ENCODE data around the gene PRAMEF7. TPM values are rescaled to one million over a fixed set of nuclear protein-coding genes. Genes with fewer than 3 reads are reported as not detected.
"Not testable (repeated sequence)": the region's sequence is repeated elsewhere in the genome, so short reads cannot be mapped to it uniquely, and the experiment has no call there.

Gene PRAMEF7
- not detected for total RNA-seq (ENCODE audit: insufficient read depth, low replicate concordance)

- not testable (repeated sequence) for DNase-seq (ENCODE audit: low spot score)
These were observed at the start of gene PRAMEF7 for GRCh38 chr1:12916310-12916709. PRAMEF7 (plus strand) TSS chr1:12916610; CDS start chr1:12917693, 1,083 bp downstream.

- not testable (repeated sequence) for DNase-seq (ENCODE audit: low spot score)
These were observed 38.0 kb upstream of the PRAMEF7 start for GRCh38 chr1:12878453-12878852.

- DNase-seq (ENCODE audit: low spot score) = not testable (repeated sequence)
These were observed 30.3 kb upstream of the PRAMEF7 start, which contains the start of gene PRAMEF4 for GRCh38 chr1:12886101-12886500. PRAMEF4 (minus strand) TSS chr1:12886201; CDS start chr1:12883394, 2,807 bp downstream.

- not testable (repeated sequence) for DNase-seq (ENCODE audit: low spot score)
These were observed 18.2 kb upstream of the PRAMEF7 start, which contains the start of gene PRAMEF10 for GRCh38 chr1:12898170-12898569. PRAMEF10 (minus strand) TSS chr1:12898270; CDS start chr1:12895847, 2,423 bp downstream.

GRCh38 chr1:12899186-12899585 is 17.2 kb upstream of the PRAMEF7 start:
- not testable (repeated sequence) for DNase-seq (ENCODE audit: low spot score)

GRCh38 chr1:12903793-12904572 is 12.4 kb upstream of the PRAMEF7 start:
- not testable (repeated sequence) for DNase-seq (ENCODE audit: low spot score)

- DNase-seq (ENCODE audit: low spot score) = not testable (repeated sequence)
These were observed 5.3 kb downstream of the PRAMEF7 start for GRCh38 chr1:12921749-12922148.

- not testable (repeated sequence) for DNase-seq (ENCODE audit: low spot score)
These were observed 8.0 kb downstream of the PRAMEF7 start for GRCh38 chr1:12924368-12924767.

GRCh38 chr1:12947480-12947879 is 31.1 kb downstream of the PRAMEF7 start, which contains the start of gene PRAMEF6:
PRAMEF6 (minus strand) TSS chr1:12947580; CDS start chr1:12942518, 5,062 bp downstream.
- DNase-seq (ENCODE audit: low spot score) = not testable (repeated sequence)

Other genes with a start within 250 kb of the PRAMEF7 start
- 5.8 TPM for gene AADACL3, start 200.5 kb upstream of the PRAMEF7 start, total RNA-seq (ENCODE audit: insufficient read depth, low replicate concordance)
- not detected for gene CFAP107, start 170.4 kb upstream of the PRAMEF7 start, total RNA-seq (ENCODE audit: insufficient read depth, low replicate concordance)
- gene PRAMEF12, start 142.9 kb upstream of the PRAMEF7 start, total RNA-seq (ENCODE audit: insufficient read depth, low replicate concordance) = 2.9 TPM
- 6.7 TPM for gene PRAMEF1, start 125.2 kb upstream of the PRAMEF7 start, total RNA-seq (ENCODE audit: insufficient read depth, low replicate concordance)
- gene PRAMEF11, start 85.2 kb upstream of the PRAMEF7 start, total RNA-seq (ENCODE audit: insufficient read depth, low replicate concordance) = not detected
- gene HNRNPCL1, start 67.9 kb upstream of the PRAMEF7 start, total RNA-seq (ENCODE audit: insufficient read depth, low replicate concordance) = 0.72 TPM
- gene PRAMEF2, start 59.5 kb upstream of the PRAMEF7 start, total RNA-seq (ENCODE audit: insufficient read depth, low replicate concordance) = 0.72 TPM
- 1.2 TPM for gene PRAMEF4, start 30.4 kb upstream of the PRAMEF7 start, total RNA-seq (ENCODE audit: insufficient read depth, low replicate concordance)
- gene PRAMEF10, start 18.3 kb upstream of the PRAMEF7 start, total RNA-seq (ENCODE audit: insufficient read depth, low replicate concordance) = 0.48 TPM
- not detected for gene PRAMEF6, start 31.0 kb downstream of the PRAMEF7 start, total RNA-seq (ENCODE audit: insufficient read depth, low replicate concordance)
- gene PRAMEF27, start 140.0 kb downstream of the PRAMEF7 start, total RNA-seq (ENCODE audit: insufficient read depth, low replicate concordance) = not detected
- gene HNRNPCL3, start 144.2 kb downstream of the PRAMEF7 start, total RNA-seq (ENCODE audit: insufficient read depth, low replicate concordance) = 2.9 TPM
- not detected for gene PRAMEF25, start 154.2 kb downstream of the PRAMEF7 start, total RNA-seq (ENCODE audit: insufficient read depth, low replicate concordance)
- 2.2 TPM for gene HNRNPCL2, start 200.2 kb downstream of the PRAMEF7 start, total RNA-seq (ENCODE audit: insufficient read depth, low replicate concordance)
- gene PRAMEF26, start 239.4 kb downstream of the PRAMEF7 start, total RNA-seq (ENCODE audit: insufficient read depth, low replicate concordance) = not detected
- not detected for gene HNRNPCL4, start 249.0 kb downstream of the PRAMEF7 start, total RNA-seq (ENCODE audit: insufficient read depth, low replicate concordance)